HCT116 (cell line): ENCODE data around the gene TRMT10B. TPM values are rescaled to one million over a fixed set of nuclear protein-coding genes. Genes with fewer than 3 reads are reported as not detected.

Source experiments
- ATAC-seq: fragments of 200-7000 bp; cut with Tn5 transposase; 2 replicates; pipeline ENCODE4 v1.9.1; 2020; ENCODE audit warnings: mild to moderate bottlenecking, moderate library complexity
- BruUV-seq: library from RNA; stranded (reverse); fragments of 400-500 nt; replicated peaks from 2 replicates; lab custom pipeline; 2021; lab: Mats Ljungman, UMichigan
- CTCF ChIA-PET: fragments of 300-600 bp; sonication (Branson Sonifier 250); formaldehyde crosslinking; loops from one replicate; lab custom pipeline; 2021; ENCODE audit warnings: antibody characterized with exemption; lab: Charles Lee
- POLR2A ChIA-PET: fragments of 300-600, 350-600 bp; sonication (Branson Sonifier 250); formaldehyde crosslinking; loops from one replicate; lab custom pipeline; 2021; ENCODE audit warnings: antibody characterized with exemption; lab: Charles Lee
- RAD21 ChIA-PET, 2 experiments: fragments of 300-600 bp; sonication (Branson Sonifier 250); formaldehyde crosslinking; loops; one replicate each; lab custom pipeline; 2023; ENCODE audit warnings: low total read pairs in 2 of 2; ENCODE audit not compliant: uncharacterized antibody in 2 of 2, unreplicated experiment in 2 of 2, low non-redundant PET in 1 of 2; lab: Charles Lee
- DNase-seq: peaks from one replicate; pipeline ENCODE4 v3.0.0-alpha.2; 2010; ENCODE audit warnings: low read depth, low spot score
- H2AFZ ChIP-seq: fragments of 200-600 bp; shearing (Covaris generic), sonication (generic); 2 replicates; pipeline ENCODE4 v1.6.1; 2017; ENCODE audit warnings: low read depth, mixed run types, mixed read lengths, antibody characterized with exemption, low read length; ENCODE audit not compliant: poor library complexity, severe bottlenecking
- H3K27ac ChIP-seq: 2 replicates; pipeline ENCODE4 v1.5.1; 2012; ENCODE audit warnings: low read depth, low read length
- H3K27me3 ChIP-seq: fragments of 200-600 bp; sonication (generic); 2 replicates; pipeline ENCODE4 v1.6.1; 2016; ENCODE audit warnings: mixed run types, low read length, mixed read lengths; ENCODE audit not compliant: insufficient read depth
- H3K36me3 ChIP-seq, 2 experiments: fragments of 200-500 bp in 1 of 2; fragments of 200-600 bp in 1 of 2; sonication (Bioruptor generic) in 1 of 2; sonication (generic) in 1 of 2; 2 replicates each; pipeline versions ENCODE4 v1.5.1 to v1.6.1; 2014 to 2016; ENCODE audit warnings: low read length in 2 of 2, inconsistent platforms in 1 of 2, mixed read lengths in 1 of 2, mixed run types in 1 of 2; ENCODE audit not compliant: insufficient read depth in 2 of 2, control insufficient read depth in 1 of 2
- H3K4me1 ChIP-seq, 2 experiments: fragments of 200-600 bp in 1 of 2; sonication (generic) in 1 of 2; 2 replicates each; pipeline versions ENCODE4 v1.5.1 to v1.6.1; 2012 to 2017; ENCODE audit warnings: low read length in 2 of 2, inconsistent platforms in 1 of 2, mild to moderate bottlenecking in 1 of 2, mixed read lengths in 1 of 2, mixed run types in 1 of 2, moderate library complexity in 1 of 2; ENCODE audit not compliant: insufficient read depth in 2 of 2, control insufficient read depth in 1 of 2
- H3K4me2 ChIP-seq: fragments of 200-600 bp; sonication (generic); 2 replicates; pipeline ENCODE4 v1.6.1; 2017; ENCODE audit warnings: mixed run types, low read length, mixed read lengths
- H3K4me3 ChIP-seq, 2 experiments: fragments of 200-600 bp in 1 of 2; sonication (generic) in 1 of 2; replicated peaks in 1 of 2; 2 replicates each; pipeline ENCODE4 v1.5.1; 2011 to 2016; ENCODE audit warnings: low read length in 2 of 2, control low read depth in 1 of 2, low read depth in 1 of 2, mild to moderate bottlenecking in 1 of 2, mixed read lengths in 1 of 2, mixed run types in 1 of 2
- H3K79me2 ChIP-seq: fragments of 200-600 bp; sonication (generic); 2 replicates; pipeline ENCODE4 v1.6.1; 2017; ENCODE audit warnings: mild to moderate bottlenecking, mixed run types, low read length, moderate library complexity, mixed read lengths; ENCODE audit not compliant: insufficient read depth
- H3K9ac ChIP-seq: fragments of 200-600 bp; sonication (generic); 2 replicates; pipeline ENCODE4 v1.6.1; 2016; ENCODE audit warnings: low read length, mixed read lengths
- H3K9me2 ChIP-seq: fragments of 200-600 bp; sonication (generic), shearing (Covaris generic); 2 replicates; pipeline ENCODE4 v1.6.1; 2017; ENCODE audit warnings: mixed run types, mild to moderate bottlenecking, moderate library complexity; ENCODE audit not compliant: insufficient read depth
- H3K9me3 ChIP-seq, 2 experiments: fragments of 200-500 bp in 1 of 2; fragments of 200-600 bp in 1 of 2; sonication (Bioruptor generic) in 1 of 2; sonication (generic) in 1 of 2; 2 replicates each; pipeline ENCODE4 v1.6.1; 2014 to 2017; ENCODE audit warnings: low read length in 2 of 2, mixed read lengths in 2 of 2, inconsistent platforms in 1 of 2, low read depth in 1 of 2, mild to moderate bottlenecking in 1 of 2, mixed run types in 1 of 2, moderate library complexity in 1 of 2; ENCODE audit not compliant: control insufficient read depth in 1 of 2, insufficient read depth in 1 of 2
- H4K20me1 ChIP-seq: fragments of 200-600 bp; sonication (generic), shearing (Covaris generic); 2 replicates; pipeline ENCODE4 v1.6.1; 2017; ENCODE audit warnings: mixed run types, mild to moderate bottlenecking, moderate library complexity; ENCODE audit not compliant: insufficient read depth
- ATF3 ChIP-seq: IDR thresholded peaks from 2 replicates; pipeline ENCODE4 v1.6.1; 2012
- CBX3 ChIP-seq: IDR thresholded peaks from 2 replicates; pipeline ENCODE4 v1.6.1; 2012; ENCODE audit warnings: low read depth
- CEBPB ChIP-seq: IDR thresholded peaks from 2 replicates; pipeline ENCODE4 v1.6.1; 2012; ENCODE audit warnings: low read depth
- CTCF ChIP-seq, 3 experiments: fragments of 200-600 bp in 1 of 3; sonication (generic) in 1 of 3; IDR thresholded peaks in 2 of 3; conservative IDR thresholded peaks in 1 of 3; 2 replicates each; pipeline ENCODE4 v1.5.1; 2012 to 2017; ENCODE audit warnings: low read depth in 2 of 3, low read length in 2 of 3, antibody characterized with exemption in 1 of 3, borderline replicate concordance in 1 of 3, control low read depth in 1 of 3, mild to moderate bottlenecking in 1 of 3, mixed read lengths in 1 of 3, mixed run types in 1 of 3, moderate library complexity in 1 of 3; ENCODE audit not compliant: insufficient read depth in 1 of 3
- EGR1 ChIP-seq: IDR thresholded peaks from 2 replicates; pipeline ENCODE4 v1.6.1; 2012; ENCODE audit warnings: low read depth
- EZH2 ChIP-seq: fragments of 200-600 bp; sonication (generic); IDR thresholded peaks from 2 replicates; pipeline ENCODE4 v1.6.1; 2017; ENCODE audit warnings: antibody characterized with exemption, mixed run types
- FOSL1 ChIP-seq: IDR thresholded peaks from 2 replicates; pipeline ENCODE4 v1.6.1; 2012; ENCODE audit warnings: low read depth
- JUND ChIP-seq: IDR thresholded peaks from 2 replicates; pipeline ENCODE4 v1.6.1; 2012
- MAX ChIP-seq: IDR thresholded peaks from 2 replicates; pipeline ENCODE4 v1.6.1; 2012
- RAD21 ChIP-seq: IDR thresholded peaks from 2 replicates; pipeline ENCODE4 v1.6.1; 2012; ENCODE audit warnings: low read depth, mild to moderate bottlenecking
- REST ChIP-seq: IDR thresholded peaks from 2 replicates; pipeline ENCODE4 v1.6.1; 2012; ENCODE audit warnings: low read depth
- SIN3A ChIP-seq: IDR thresholded peaks from 2 replicates; pipeline ENCODE4 v1.6.1; 2012; ENCODE audit warnings: low read depth
- SRF ChIP-seq: IDR thresholded peaks from 2 replicates; pipeline ENCODE4 v1.6.1; 2012; ENCODE audit warnings: low read depth
- TCF7L2 ChIP-seq: IDR thresholded peaks from 2 replicates; pipeline ENCODE4 v1.7.0; 2011; ENCODE audit warnings: borderline replicate concordance, inconsistent platforms; ENCODE audit not compliant: insufficient read depth, insufficient read length; ENCODE audit errors: extremely low read depth
- YY1 ChIP-seq: IDR thresholded peaks from 2 replicates; pipeline ENCODE4 v1.6.1; 2011; ENCODE audit warnings: low read length, low read depth, moderate library complexity, mild to moderate bottlenecking; ENCODE audit not compliant: insufficient replicate concordance; ENCODE audit errors: extremely low read depth
- ZBTB33 ChIP-seq: IDR thresholded peaks from 2 replicates; pipeline ENCODE4 v1.6.1; 2011; ENCODE audit warnings: mild to moderate bottlenecking, low read length, moderate library complexity; ENCODE audit not compliant: insufficient replicate concordance; ENCODE audit errors: extremely low read depth
- ZFX ChIP-seq: fragments of 450-650 bp; IDR thresholded peaks from 2 replicates; pipeline ENCODE4 v1.6.1; 2017
- intact Hi-C: fragments of 100-400 bp; cut with micrococcal nuclease; formaldehyde crosslinking; loops from 2 replicates; pipeline ENCODE4 v1.10.0; 2022
- total RNA-seq: library from RNA; stranded (reverse); gene quantifications from one replicate; pipeline ENCODE4 v1.2.1, GENCODE V29; 2021; ENCODE audit not compliant: unreplicated experiment

The TRMT10B gene
- total RNA-seq, 1 experiment from 2014 or later = 5.5 TPM

GRCh38 chr9:37769306-37769705 is 15.7 kb downstream of the TRMT10B start:
- ATAC-seq (no peak), DNase-seq (no peak)
- Histone ChIP-seq H3K9me2 (no peaks in the 10 kb centered on the region), H4K20me1 (peaks cover under 1% of the 10 kb centered on the region; the same call in 1 of the 2 replicates), H3K4me2 (no peak overlapping the region), H3K36me3 (peaks cover 8 to 11% of the 10 kb centered on the region in 2 experiments; a peak in 1 of 4 replicates), H3K4me1 (no peaks in the 10 kb centered on the region), H3K27me3 (no peaks in the 10 kb centered on the region), H3K4me3 (no peak overlapping the region), H3K9ac (no peak overlapping the region), H3K79me2 (no peaks in the 10 kb centered on the region), H3K27ac (no peak overlapping the region), H3K9me3 (no peaks in the 10 kb centered on the region), H2AFZ (no peak overlapping the region)
- RAD21 ChIA-PET = no interaction called here
- intact Hi-C loops = no loop called here
- CTCF ChIA-PET = no interaction called here
- no TSS peak for BruUV-seq
- TF ChIP-seq EZH2 (no peak), CEBPB (no peak), JUND (no peak), REST (no peak), EGR1 (no peak), ZFX (no peak), MAX (no peak), YY1 (no peak), CBX3 (no peak), ZBTB33 (no peak), SIN3A (no peak), TCF7L2 (no peak), SRF (no peak), RAD21 (no peak), CTCF (IDR thresholded peaks at IDR 0.05 in 2 of 3, conservative IDR thresholded peaks at IDR 0.05 in 1 of 3; ENCODE audit: borderline replicate concordance in 1 of 3, insufficient read depth in 1 of 3, low read depth in 2 of 3, low read length in 2 of 3) (no peak), FOSL1 (no peak), ATF3 (no peak)
- POLR2A ChIA-PET = no interaction called here
